A549 (cell line): ENCODE data around the gene SLC22A7.

Experiments
- CTCF ChIP-seq: fragments of >200 bp; sonication (Bioruptor Twin); formaldehyde crosslinking; IDR thresholded peaks from 3 replicates; pipeline ENCODE4 v1.5.1; 2016
- HDAC2 ChIP-seq: fragments of 200-600 bp; sonication (generic); IDR thresholded peaks from 2 replicates; pipeline ENCODE4 v1.6.1; 2016
- MYC ChIP-seq: IDR thresholded peaks from 2 replicates; pipeline ENCODE4 v1.6.1; 2012; ENCODE audit warnings: mild to moderate bottlenecking, inconsistent platforms, low read length, improper control_type of control experiment, borderline replicate concordance
- POLR2A ChIP-seq: IDR thresholded peaks from 2 replicates; pipeline ENCODE4 v1.6.1; 2012; ENCODE audit warnings: mild to moderate bottlenecking, low read length
- POLR2AphosphoS2 ChIP-seq: conservative IDR thresholded peaks from 2 replicates; pipeline ENCODE4 v1.6.1; 2012; ENCODE audit warnings: low read length, improper control_type of control experiment, inconsistent platforms

GRCh38 chr6:43347444-43347843 is 49.4 kb downstream of the SLC22A7 start:
- TF ChIP-seq MYC (no peak), HDAC2 (no peak), CTCF (no peak), POLR2AphosphoS2 (no peak), POLR2A (no peak)
